Measurements from ENCODE around the gene ADAMTS12. TPM values are rescaled to one million over a fixed set of nuclear protein-coding genes. Genes with fewer than 3 reads are reported as not detected.
"Not testable (repeated sequence)": the region's sequence is repeated elsewhere in the genome, so short reads cannot be mapped to it uniquely, and the experiment has no call there.

The ADAMTS12 gene
- polyA plus RNA-seq, 4 donors: 0.37 to 2.8 (median 0.54) TPM; not detected in 1

GRCh38 chr5:33927685-33928084 is 35.9 kb upstream of the ADAMTS12 start:
- WGBS, 3 donors: 56 to 66% (median 63%) methylated on average over 4 of the region's 4 CpGs
- no peaks in the 10 kb centered on the region for H3K4me1 ChIP-seq (ENCODE audit: control insufficient read depth in 3 of 3, insufficient read depth in 2 of 3, low read depth in 1 of 3, low read length in 2 of 3)
- H3K27ac ChIP-seq (ENCODE audit: low read depth in 1 of 3, low read length in 2 of 3): no peak overlapping the region
- no peak for DNase-seq
- H3K4me3 ChIP-seq (ENCODE audit: low read depth in 1 of 3, low read length in 3 of 3): no peak overlapping the region
- H3K27me3 ChIP-seq (ENCODE audit: control insufficient read depth in 3 of 3, insufficient read depth in 3 of 3, low read length in 3 of 3): peaks cover 0 to 3% (median 0%) of the 10 kb centered on the region in 3 donors
- no peak for FAIRE-seq
- H3K9me3 ChIP-seq (ENCODE audit: control insufficient read depth in 2 of 2, insufficient read depth in 1 of 2, low read depth in 1 of 2, low read length in 1 of 2): no peaks in the 10 kb centered on the region
- no peaks in the 10 kb centered on the region for H3K36me3 ChIP-seq (ENCODE audit: control insufficient read depth in 3 of 3, insufficient read depth in 2 of 3, low read depth in 1 of 3, low read length in 3 of 3)

- DNase-seq (no peak), FAIRE-seq (no peak)
- no peaks in the 10 kb centered on the region for H3K4me1 ChIP-seq (ENCODE audit: control insufficient read depth in 3 of 3, insufficient read depth in 2 of 3, low read depth in 1 of 3, low read length in 2 of 3)
- H3K27ac ChIP-seq (ENCODE audit: low read depth in 1 of 3, low read length in 2 of 3): no peak overlapping the region
- H3K27me3 ChIP-seq (ENCODE audit: control insufficient read depth in 3 of 3, insufficient read depth in 3 of 3, low read length in 3 of 3): peaks cover 0 to 3% (median 0%) of the 10 kb centered on the region in 3 donors
- H3K4me3 ChIP-seq (ENCODE audit: low read depth in 1 of 3, low read length in 3 of 3): no peak overlapping the region
- no peaks in the 10 kb centered on the region for H3K9me3 ChIP-seq (ENCODE audit: control insufficient read depth in 2 of 2, insufficient read depth in 1 of 2, low read depth in 1 of 2, low read length in 1 of 2)
- no peaks in the 10 kb centered on the region for H3K36me3 ChIP-seq (ENCODE audit: control insufficient read depth in 3 of 3, insufficient read depth in 2 of 3, low read depth in 1 of 3, low read length in 3 of 3)
Measured at GRCh38 chr5:33925278-33925677, 33.5 kb upstream of the ADAMTS12 start.

GRCh38 chr5:33921002-33921401 is 29.2 kb upstream of the ADAMTS12 start:
- WGBS, 3 donors: 24 to 60% (median 45%) methylated on average over 1 of the region's 1 CpG
- peak in 1 of 2 donors; percentile 28 for DNase-seq

GRCh38 chr5:33914844-33915243 is 23.1 kb upstream of the ADAMTS12 start:
- 94 to 98% (median 95%) methylated on average over 3 of the region's 3 CpGs for WGBS, 3 donors
- not testable (repeated sequence) for H3K9me3 ChIP-seq (ENCODE audit: control insufficient read depth in 2 of 2, insufficient read depth in 1 of 2, low read depth in 1 of 2, low read length in 1 of 2); H3K4me3 ChIP-seq (ENCODE audit: low read depth in 1 of 3, low read length in 3 of 3); FAIRE-seq; DNase-seq; H3K36me3 ChIP-seq (ENCODE audit: control insufficient read depth in 3 of 3, insufficient read depth in 2 of 3, low read depth in 1 of 3, low read length in 3 of 3); H3K27ac ChIP-seq (ENCODE audit: low read depth in 1 of 3, low read length in 2 of 3); H3K4me1 ChIP-seq (ENCODE audit: control insufficient read depth in 3 of 3, insufficient read depth in 2 of 3, low read depth in 1 of 3, low read length in 2 of 3); H3K27me3 ChIP-seq (ENCODE audit: control insufficient read depth in 3 of 3, insufficient read depth in 3 of 3, low read length in 3 of 3)

More at GRCh38 chr5:33921002-33921401, 29.2 kb upstream of the ADAMTS12 start:
- no peak for FAIRE-seq
- Histone ChIP-seq H3K4me3 (ENCODE audit: low read depth in 1 of 3, low read length in 3 of 3) (no peak overlapping the region), H3K27ac (ENCODE audit: low read depth in 1 of 3, low read length in 2 of 3) (no peak overlapping the region), H3K4me1 (ENCODE audit: control insufficient read depth in 3 of 3, insufficient read depth in 2 of 3, low read depth in 1 of 3, low read length in 2 of 3) (no peaks in the 10 kb centered on the region), H3K36me3 (ENCODE audit: control insufficient read depth in 3 of 3, insufficient read depth in 2 of 3, low read depth in 1 of 3, low read length in 3 of 3) (no peaks in the 10 kb centered on the region), H3K27me3 (ENCODE audit: control insufficient read depth in 3 of 3, insufficient read depth in 3 of 3, low read length in 3 of 3) (peaks cover 0 to 3% (median 0%) of the 10 kb centered on the region in 3 donors), H3K9me3 (ENCODE audit: control insufficient read depth in 2 of 2, insufficient read depth in 1 of 2, low read depth in 1 of 2, low read length in 1 of 2) (peaks cover 0 to 4% of the 10 kb centered on the region in 2 donors)

- H3K27ac ChIP-seq (ENCODE audit: low read depth in 1 of 3, low read length in 2 of 3); H3K27me3 ChIP-seq (ENCODE audit: control insufficient read depth in 3 of 3, insufficient read depth in 3 of 3, low read length in 3 of 3); DNase-seq; H3K4me3 ChIP-seq (ENCODE audit: low read depth in 1 of 3, low read length in 3 of 3); FAIRE-seq; H3K36me3 ChIP-seq (ENCODE audit: control insufficient read depth in 3 of 3, insufficient read depth in 2 of 3, low read depth in 1 of 3, low read length in 3 of 3); H3K4me1 ChIP-seq (ENCODE audit: control insufficient read depth in 3 of 3, insufficient read depth in 2 of 3, low read depth in 1 of 3, low read length in 2 of 3): not testable (repeated sequence)
- WGBS, 3 donors: 84 to 93% (median 89%) methylated on average over 7 of the region's 7 CpGs
- H3K9me3 ChIP-seq (ENCODE audit: control insufficient read depth in 2 of 2, insufficient read depth in 1 of 2, low read depth in 1 of 2, low read length in 1 of 2): peaks cover 0 to 21% of the 10 kb centered on the region in 2 donors
Measured at GRCh38 chr5:33906248-33906647, 14.5 kb upstream of the ADAMTS12 start.

- 81 to 97% (median 83%) methylated on average over 1 of the region's 1 CpG for WGBS, 3 donors
- Histone ChIP-seq H3K27me3 (ENCODE audit: control insufficient read depth in 3 of 3, insufficient read depth in 3 of 3, low read length in 3 of 3) (no peaks in the 10 kb centered on the region), H3K9me3 (ENCODE audit: control insufficient read depth in 2 of 2, insufficient read depth in 1 of 2, low read depth in 1 of 2, low read length in 1 of 2) (peaks cover 0 to 21% of the 10 kb centered on the region in 2 donors), H3K27ac (ENCODE audit: low read depth in 1 of 3, low read length in 2 of 3) (no peak overlapping the region), H3K36me3 (ENCODE audit: control insufficient read depth in 3 of 3, insufficient read depth in 2 of 3, low read depth in 1 of 3, low read length in 3 of 3) (no peaks in the 10 kb centered on the region), H3K4me1 (ENCODE audit: control insufficient read depth in 3 of 3, insufficient read depth in 2 of 3, low read depth in 1 of 3, low read length in 2 of 3) (no peaks in the 10 kb centered on the region), H3K4me3 (ENCODE audit: low read depth in 1 of 3, low read length in 3 of 3) (no peak overlapping the region)
- FAIRE-seq (no peak), DNase-seq (no peak)
Measured at GRCh38 chr5:33905381-33905780, 13.6 kb upstream of the ADAMTS12 start.

GRCh38 chr5:33903118-33903517 is 11.3 kb upstream of the ADAMTS12 start:
- H3K9me3 ChIP-seq (ENCODE audit: control insufficient read depth in 2 of 2, insufficient read depth in 1 of 2, low read depth in 1 of 2, low read length in 1 of 2): peaks cover 0 to 18% of the 10 kb centered on the region in 2 donors
- 85 to 100% (median 93%) methylated on average over 2 of the region's 2 CpGs for WGBS, 3 donors
- no peak overlapping the region for H3K4me3 ChIP-seq (ENCODE audit: low read depth in 1 of 3, low read length in 3 of 3)
- no peaks in the 10 kb centered on the region for H3K4me1 ChIP-seq (ENCODE audit: control insufficient read depth in 3 of 3, insufficient read depth in 2 of 3, low read depth in 1 of 3, low read length in 2 of 3)
- FAIRE-seq (no peak), DNase-seq (no peak)
- no peaks in the 10 kb centered on the region for H3K27me3 ChIP-seq (ENCODE audit: control insufficient read depth in 3 of 3, insufficient read depth in 3 of 3, low read length in 3 of 3)
- H3K27ac ChIP-seq (ENCODE audit: low read depth in 1 of 3, low read length in 2 of 3): no peak overlapping the region
- no peaks in the 10 kb centered on the region for H3K36me3 ChIP-seq (ENCODE audit: control insufficient read depth in 3 of 3, insufficient read depth in 2 of 3, low read depth in 1 of 3, low read length in 3 of 3)

GRCh38 chr5:33901156-33901555 is 9.4 kb upstream of the ADAMTS12 start:
- no peak overlapping the region for H3K4me3 ChIP-seq (ENCODE audit: low read depth in 1 of 3, low read length in 3 of 3)
- no peaks in the 10 kb centered on the region for H3K36me3 ChIP-seq (ENCODE audit: control insufficient read depth in 3 of 3, insufficient read depth in 2 of 3, low read depth in 1 of 3, low read length in 3 of 3)
- no peaks in the 10 kb centered on the region for H3K4me1 ChIP-seq (ENCODE audit: control insufficient read depth in 3 of 3, insufficient read depth in 2 of 3, low read depth in 1 of 3, low read length in 2 of 3)
- FAIRE-seq: no peak
- H3K27me3 ChIP-seq (ENCODE audit: control insufficient read depth in 3 of 3, insufficient read depth in 3 of 3, low read length in 3 of 3): no peaks in the 10 kb centered on the region
- H3K9me3 ChIP-seq (ENCODE audit: control insufficient read depth in 2 of 2, insufficient read depth in 1 of 2, low read depth in 1 of 2, low read length in 1 of 2): peaks cover 0 to 12% of the 10 kb centered on the region in 2 donors
- DNase-seq: no peak
- WGBS, 3 donors: 24 to 53% (median 25%) methylated on average over 1 of the region's 1 CpG
- H3K27ac ChIP-seq (ENCODE audit: low read depth in 1 of 3, low read length in 2 of 3): no peak overlapping the region

- no peaks in the 10 kb centered on the region for H3K9me3 ChIP-seq (ENCODE audit: control insufficient read depth in 2 of 2, insufficient read depth in 1 of 2, low read depth in 1 of 2, low read length in 1 of 2)
- no peaks in the 10 kb centered on the region for H3K4me1 ChIP-seq (ENCODE audit: control insufficient read depth in 3 of 3, insufficient read depth in 2 of 3, low read depth in 1 of 3, low read length in 2 of 3)
- peaks cover 0 to 37% (median 0%) of the 10 kb centered on the region in 3 donors for H3K27me3 ChIP-seq (ENCODE audit: control insufficient read depth in 3 of 3, insufficient read depth in 3 of 3, low read length in 3 of 3)
- DNase-seq (no peak), FAIRE-seq (no peak)
- no peaks in the 10 kb centered on the region for H3K36me3 ChIP-seq (ENCODE audit: control insufficient read depth in 3 of 3, insufficient read depth in 2 of 3, low read depth in 1 of 3, low read length in 3 of 3)
- no peak overlapping the region for H3K27ac ChIP-seq (ENCODE audit: low read depth in 1 of 3, low read length in 2 of 3)
- no peak overlapping the region for H3K4me3 ChIP-seq (ENCODE audit: low read depth in 1 of 3, low read length in 3 of 3)
- 18 to 68% (median 30%) methylated on average over 1 of the region's 1 CpG for WGBS, 3 donors
Measured at GRCh38 chr5:33894566-33894965, 2.8 kb upstream of the ADAMTS12 start.
